Measurements from ENCODE around the gene H2BK1.

DNA sequence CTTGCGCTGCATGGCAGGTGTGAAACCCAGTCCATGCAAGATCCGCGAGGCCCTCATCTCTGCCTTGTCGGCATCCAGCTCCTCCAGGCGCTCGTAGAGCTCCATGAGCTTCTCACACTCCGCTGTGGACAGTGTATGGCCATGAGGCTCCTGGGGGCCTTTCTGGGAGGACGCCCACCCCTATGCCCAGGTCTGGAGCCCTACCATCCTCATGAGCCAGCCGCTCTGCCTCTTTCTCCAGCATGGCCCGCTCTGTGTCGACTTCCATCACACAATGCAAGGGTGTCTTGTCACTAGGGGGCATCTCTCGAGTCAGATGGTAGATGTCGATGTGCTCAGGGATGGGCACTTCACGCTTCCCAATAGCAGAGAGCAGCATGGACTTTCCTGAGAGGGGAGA is 13.4 kb upstream of the H2BK1 start:
- TF ChIP-seq, protein P1, sequence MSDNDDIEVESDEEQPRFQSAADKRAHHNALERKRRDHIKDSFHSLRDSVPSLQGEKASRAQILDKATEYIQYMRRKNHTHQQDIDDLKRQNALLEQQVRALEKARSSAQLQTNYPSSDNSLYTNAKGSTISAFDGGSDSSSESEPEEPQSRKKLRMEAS (IDR thresholded peaks at IDR 0.05; ENCODE audit: low read depth, low read length), result no peak
- TF ChIP-seq, protein P2, sequence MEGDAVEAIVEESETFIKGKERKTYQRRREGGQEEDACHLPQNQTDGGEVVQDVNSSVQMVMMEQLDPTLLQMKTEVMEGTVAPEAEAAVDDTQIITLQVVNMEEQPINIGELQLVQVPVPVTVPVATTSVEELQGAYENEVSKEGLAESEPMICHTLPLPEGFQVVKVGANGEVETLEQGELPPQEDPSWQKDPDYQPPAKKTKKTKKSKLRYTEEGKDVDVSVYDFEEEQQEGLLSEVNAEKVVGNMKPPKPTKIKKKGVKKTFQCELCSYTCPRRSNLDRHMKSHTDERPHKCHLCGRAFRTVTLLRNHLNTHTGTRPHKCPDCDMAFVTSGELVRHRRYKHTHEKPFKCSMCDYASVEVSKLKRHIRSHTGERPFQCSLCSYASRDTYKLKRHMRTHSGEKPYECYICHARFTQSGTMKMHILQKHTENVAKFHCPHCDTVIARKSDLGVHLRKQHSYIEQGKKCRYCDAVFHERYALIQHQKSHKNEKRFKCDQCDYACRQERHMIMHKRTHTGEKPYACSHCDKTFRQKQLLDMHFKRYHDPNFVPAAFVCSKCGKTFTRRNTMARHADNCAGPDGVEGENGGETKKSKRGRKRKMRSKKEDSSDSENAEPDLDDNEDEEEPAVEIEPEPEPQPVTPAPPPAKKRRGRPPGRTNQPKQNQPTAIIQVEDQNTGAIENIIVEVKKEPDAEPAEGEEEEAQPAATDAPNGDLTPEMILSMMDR (IDR thresholded peaks at IDR 0.05; ENCODE audit: low read depth, low read length), result no peak
